LNCAP (cell line): ENCODE measurements around the gene HMGN4.

Source experiments
- TF ChIP-seq, protein P1 (sequence below): fragments of 450-650 bp; IDR thresholded peaks from 2 replicates; pipeline ENCODE4 v1.5.1; 2017; ENCODE audit warnings: mild to moderate bottlenecking

The HMGN4 gene

DNA sequence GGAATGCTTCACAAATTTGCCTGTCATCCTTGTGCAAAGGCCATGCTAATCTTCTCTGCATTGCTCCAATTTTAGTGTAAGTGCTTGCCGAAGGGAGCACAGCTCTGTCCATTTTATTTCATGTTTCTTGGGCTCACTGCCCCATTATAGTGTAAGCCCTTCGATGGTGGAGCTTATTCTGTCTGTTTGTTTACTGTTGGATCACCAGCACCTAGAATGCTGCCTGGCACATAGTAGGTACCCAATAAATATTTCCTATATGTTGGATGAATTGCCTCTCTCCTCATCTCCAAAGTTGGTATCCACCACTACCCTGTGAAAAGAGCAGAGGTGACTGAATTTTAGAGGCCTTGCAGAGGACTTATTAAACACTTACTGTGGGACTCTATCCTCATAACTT is 18.8 kb upstream of the HMGN4 start:
- TF ChIP-seq, protein P1, sequence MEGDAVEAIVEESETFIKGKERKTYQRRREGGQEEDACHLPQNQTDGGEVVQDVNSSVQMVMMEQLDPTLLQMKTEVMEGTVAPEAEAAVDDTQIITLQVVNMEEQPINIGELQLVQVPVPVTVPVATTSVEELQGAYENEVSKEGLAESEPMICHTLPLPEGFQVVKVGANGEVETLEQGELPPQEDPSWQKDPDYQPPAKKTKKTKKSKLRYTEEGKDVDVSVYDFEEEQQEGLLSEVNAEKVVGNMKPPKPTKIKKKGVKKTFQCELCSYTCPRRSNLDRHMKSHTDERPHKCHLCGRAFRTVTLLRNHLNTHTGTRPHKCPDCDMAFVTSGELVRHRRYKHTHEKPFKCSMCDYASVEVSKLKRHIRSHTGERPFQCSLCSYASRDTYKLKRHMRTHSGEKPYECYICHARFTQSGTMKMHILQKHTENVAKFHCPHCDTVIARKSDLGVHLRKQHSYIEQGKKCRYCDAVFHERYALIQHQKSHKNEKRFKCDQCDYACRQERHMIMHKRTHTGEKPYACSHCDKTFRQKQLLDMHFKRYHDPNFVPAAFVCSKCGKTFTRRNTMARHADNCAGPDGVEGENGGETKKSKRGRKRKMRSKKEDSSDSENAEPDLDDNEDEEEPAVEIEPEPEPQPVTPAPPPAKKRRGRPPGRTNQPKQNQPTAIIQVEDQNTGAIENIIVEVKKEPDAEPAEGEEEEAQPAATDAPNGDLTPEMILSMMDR: no peak

DNA sequence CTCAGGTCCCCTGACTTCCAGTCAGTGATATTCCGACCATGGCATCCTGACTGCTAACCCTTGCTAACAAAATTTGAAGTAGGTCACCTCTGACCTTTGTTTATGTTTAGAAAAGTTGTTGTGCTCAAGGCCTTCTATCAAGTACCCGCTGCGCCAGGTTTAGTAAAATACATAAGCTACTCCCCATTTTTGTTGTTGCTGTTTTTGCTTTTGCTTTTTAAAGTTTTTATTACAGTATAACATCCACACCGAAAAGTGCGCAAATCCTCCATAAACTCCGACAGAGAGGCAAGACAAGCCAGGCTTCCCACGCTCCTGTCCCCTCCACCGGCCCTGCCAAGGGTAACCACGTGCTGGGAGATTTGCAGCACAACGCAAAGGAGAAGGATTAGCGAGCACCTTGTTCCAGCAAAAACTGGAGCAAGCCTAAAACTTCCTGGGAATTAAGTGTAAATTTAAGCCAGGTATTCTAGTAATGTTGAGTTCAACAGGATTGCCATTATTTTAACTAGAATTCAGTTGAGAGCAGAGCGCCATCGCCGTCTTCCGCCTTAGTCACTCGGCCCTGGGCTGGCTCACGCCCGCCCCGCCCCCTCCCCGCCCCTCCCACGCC is 17.8 kb upstream of the HMGN4 start:
- TF ChIP-seq, protein P1: no peak

DNA sequence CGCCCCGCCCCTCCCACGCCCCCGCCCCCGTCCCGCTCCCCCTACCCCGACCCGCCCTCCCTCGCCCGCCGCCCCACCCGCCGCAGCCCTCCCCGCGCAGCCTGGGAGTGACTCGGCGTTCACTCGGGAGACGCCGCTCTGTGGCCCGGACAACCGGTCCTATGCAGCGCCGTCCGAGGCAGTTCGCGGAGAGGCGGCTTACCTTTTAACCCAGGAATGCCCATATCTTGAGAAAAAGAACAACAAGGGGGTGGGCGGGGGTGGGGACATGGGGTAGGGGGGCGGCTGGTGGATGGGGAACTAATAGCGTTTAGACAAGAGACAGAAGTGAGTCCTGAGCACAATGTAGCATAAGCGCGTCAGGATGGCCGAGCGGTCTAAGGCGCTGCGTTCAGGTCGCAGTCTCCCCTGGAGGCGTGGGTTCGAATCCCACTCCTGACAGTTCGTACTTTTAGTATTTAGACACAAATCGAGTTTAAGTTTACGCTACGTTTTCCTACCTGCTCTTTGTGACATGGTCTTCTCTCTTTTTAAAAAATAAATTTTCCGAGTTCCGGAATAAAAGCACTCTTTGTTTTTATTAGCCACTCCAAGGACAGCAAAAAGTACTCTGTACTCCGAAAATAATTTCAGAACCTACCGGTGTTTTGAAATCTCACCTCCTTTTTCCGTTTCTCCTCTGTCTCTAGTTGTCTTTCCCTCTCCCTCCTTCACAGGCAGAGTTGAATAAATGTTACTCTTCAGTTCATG is 17.1 kb upstream of the HMGN4 start:
- TF ChIP-seq, protein P1: no peak

DNA sequence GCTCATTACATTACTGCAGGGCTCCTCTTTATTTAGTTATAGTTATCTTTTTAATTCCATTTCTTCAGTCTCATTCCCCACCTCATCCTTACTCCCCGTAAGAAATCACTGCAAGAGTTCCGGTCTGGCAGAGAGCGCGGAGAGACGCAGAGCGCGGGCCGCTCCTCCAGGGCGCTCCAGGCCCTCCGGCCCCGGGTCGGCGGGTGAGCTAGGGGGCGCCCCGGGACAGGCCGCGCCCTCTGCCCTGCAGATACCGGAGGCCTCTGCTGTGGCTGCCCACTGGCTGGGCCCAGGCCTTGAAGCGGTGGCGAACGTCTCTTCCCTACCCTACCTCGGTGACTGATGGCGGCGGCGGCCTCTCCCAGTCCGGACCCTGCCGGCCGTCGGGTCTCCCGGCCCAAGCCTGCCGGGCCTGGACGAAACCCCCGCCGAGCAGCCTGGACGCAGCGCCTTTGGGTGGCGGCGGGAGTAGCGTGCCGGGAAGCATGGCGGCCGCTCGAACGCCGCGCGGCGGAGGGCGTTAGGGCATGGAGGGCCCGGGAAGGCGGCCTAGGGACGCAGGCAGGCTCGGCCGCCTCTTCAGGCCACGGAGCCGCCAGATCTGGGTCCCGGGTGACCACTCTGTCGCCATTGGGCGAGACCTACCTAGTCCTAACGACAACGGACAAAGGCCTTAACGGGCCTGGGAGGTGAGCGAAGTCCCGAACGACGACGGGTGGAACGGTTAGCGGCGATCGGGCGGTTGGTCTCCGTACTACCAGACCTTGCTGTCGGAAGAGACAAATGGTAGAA is 16.4 kb upstream of the HMGN4 start:
- TF ChIP-seq, protein P1: no peak; the same call in 1 of the 2 replicates

DNA sequence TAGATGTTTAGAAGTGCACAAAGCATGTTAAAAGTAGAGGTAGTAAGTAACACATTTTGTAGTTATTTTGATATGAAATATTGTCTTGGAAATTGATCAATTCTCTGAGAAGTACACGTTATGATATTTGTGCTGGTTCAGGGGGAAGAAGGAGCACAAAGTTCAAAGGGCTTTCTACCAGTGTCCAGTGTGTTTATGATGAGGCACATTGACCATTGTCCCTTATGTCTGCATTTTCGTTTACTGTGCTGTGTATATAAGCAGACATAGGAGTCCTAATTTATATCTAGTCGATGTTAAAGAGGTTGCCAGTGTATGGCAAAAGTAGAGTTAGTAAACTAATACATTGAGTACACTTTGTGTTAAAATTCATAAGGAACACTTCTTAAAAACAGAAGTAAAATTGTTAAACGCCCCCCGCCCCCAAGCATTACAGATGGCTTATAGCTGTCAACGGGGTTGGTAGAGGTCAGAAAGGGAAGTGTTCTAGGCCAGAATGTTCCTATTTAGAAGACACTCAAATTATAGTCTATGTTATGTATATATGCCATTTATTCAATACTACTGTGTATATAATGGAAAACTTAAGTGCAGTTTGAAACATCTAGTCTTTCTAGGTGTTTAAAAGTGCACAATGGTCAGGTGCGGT is 13.3 kb upstream of the HMGN4 start:
- TF ChIP-seq, protein P1: no peak

DNA sequence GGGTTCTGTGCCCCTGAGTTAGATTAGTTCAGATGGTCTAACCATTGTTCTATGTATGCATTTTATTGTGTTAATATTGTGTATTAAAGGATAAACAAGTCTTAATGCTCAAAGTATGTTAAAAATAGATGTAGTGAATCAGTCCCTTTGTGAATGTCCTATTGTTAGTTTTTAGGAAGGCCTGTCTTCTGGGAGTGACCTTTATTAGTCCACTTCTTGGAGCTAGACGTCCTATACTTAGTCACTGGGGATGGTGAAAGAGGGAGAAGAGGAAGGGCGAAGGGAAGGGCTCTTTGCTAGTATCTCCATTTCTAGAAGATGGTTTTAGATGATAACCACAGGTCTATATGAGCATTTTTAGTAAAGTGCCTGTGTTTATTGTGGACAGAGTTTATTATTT is 12.3 kb upstream of the HMGN4 start:
- TF ChIP-seq, protein P1: no peak

DNA sequence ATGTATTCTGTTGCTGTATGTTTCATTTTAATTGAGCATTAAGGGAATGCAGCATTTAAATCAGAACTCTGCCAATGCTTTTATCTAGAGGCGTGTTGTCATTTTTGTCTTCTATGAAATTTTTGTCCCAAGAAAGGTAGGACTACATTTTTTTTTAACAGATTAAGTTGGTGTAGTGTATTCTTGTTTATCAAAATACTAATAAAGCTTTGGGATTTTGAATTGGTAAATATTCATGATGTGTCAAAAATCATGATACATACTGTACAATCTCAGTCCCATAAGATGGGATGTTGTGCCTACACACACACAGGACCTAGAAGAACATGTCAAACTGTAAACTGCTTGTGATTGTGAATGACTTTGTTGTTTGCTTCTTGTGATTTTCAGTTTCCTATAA is 11.2 kb upstream of the HMGN4 start:
- TF ChIP-seq, protein P1: no peak
